Esophagus squamous epithelium (tissue), 4 donors: ENCODE results near the gene MGA.

Source experiments
- POLR2A ChIP-seq, 4 donors: fragments of 450-650 bp; IDR thresholded peaks; one replicate each; pipeline ENCODE4 v1.6.1; 2017; ENCODE audit warnings: antibody characterized with exemption in 4 of 4, mild to moderate bottlenecking in 4 of 4, moderate library complexity in 3 of 4
- TF ChIP-seq, protein P1 (sequence below), 6 experiments: fragments of 450-650 bp in 4 of 6; fragments of 200-600 bp in 2 of 6; sonication (generic) in 2 of 6; IDR thresholded peaks; one replicate each; pipeline ENCODE4 v1.5.1; 2016 to 2019; ENCODE audit warnings: antibody characterized with exemption in 6 of 6, mild to moderate bottlenecking in 4 of 6, moderate library complexity in 4 of 6

DNA sequence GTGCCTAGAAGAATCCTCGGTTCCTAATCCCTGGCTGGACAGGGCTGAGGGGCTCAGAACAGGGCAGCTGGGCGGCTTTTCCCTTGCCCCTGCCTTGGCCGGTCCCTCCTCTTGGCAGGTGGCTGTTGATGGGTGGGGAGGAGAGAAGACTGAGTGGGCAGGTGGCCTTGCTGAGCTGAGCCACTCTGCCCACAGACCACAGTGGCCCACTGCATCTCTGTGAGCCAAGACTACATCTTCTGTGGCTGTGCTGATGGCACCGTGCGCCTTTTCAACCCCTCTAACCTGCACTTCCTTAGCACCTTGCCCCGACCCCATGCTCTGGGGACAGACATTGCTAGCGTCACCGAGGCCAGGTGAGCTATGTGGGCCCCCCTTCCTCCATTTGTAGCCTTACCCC is 153.2 kb downstream of the MGA start:
- TF ChIP-seq, protein P1, sequence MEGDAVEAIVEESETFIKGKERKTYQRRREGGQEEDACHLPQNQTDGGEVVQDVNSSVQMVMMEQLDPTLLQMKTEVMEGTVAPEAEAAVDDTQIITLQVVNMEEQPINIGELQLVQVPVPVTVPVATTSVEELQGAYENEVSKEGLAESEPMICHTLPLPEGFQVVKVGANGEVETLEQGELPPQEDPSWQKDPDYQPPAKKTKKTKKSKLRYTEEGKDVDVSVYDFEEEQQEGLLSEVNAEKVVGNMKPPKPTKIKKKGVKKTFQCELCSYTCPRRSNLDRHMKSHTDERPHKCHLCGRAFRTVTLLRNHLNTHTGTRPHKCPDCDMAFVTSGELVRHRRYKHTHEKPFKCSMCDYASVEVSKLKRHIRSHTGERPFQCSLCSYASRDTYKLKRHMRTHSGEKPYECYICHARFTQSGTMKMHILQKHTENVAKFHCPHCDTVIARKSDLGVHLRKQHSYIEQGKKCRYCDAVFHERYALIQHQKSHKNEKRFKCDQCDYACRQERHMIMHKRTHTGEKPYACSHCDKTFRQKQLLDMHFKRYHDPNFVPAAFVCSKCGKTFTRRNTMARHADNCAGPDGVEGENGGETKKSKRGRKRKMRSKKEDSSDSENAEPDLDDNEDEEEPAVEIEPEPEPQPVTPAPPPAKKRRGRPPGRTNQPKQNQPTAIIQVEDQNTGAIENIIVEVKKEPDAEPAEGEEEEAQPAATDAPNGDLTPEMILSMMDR (IDR thresholded peaks at IDR 0.05), result no peak
- TF ChIP-seq POLR2A (IDR thresholded peaks at IDR 0.05), result no peak
